Measurements from ENCODE around the gene RTKN. TPM values are rescaled to one million over a fixed set of nuclear protein-coding genes. Genes with fewer than 3 reads are reported as not detected.

Gene RTKN
- total RNA-seq, 3 donors from 2014 or later, result 9.3 to 49.9 (median 36.7) TPM

DNA sequence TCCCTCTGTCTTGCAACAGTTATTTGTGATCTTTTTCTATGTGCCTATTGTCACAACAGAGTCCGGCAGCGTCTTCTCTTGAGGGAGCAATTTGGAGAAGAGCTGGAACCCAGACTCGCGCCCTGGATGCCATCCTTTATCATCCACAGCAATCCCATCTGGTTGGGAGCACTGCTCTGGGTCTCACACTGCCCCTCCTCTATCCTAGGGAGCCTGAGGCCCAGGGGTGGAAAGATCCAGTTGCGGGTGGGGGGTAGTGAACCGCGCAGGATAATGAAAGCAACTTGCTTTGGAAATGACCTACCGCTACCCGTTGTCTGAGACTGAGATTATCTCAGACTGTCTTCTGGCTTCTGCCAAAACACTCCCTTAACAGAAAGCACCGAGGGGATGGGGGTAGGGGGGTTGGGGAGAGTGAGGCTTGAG lies 17.2 kb upstream of the RTKN start:
- TF ChIP-seq, protein P1, sequence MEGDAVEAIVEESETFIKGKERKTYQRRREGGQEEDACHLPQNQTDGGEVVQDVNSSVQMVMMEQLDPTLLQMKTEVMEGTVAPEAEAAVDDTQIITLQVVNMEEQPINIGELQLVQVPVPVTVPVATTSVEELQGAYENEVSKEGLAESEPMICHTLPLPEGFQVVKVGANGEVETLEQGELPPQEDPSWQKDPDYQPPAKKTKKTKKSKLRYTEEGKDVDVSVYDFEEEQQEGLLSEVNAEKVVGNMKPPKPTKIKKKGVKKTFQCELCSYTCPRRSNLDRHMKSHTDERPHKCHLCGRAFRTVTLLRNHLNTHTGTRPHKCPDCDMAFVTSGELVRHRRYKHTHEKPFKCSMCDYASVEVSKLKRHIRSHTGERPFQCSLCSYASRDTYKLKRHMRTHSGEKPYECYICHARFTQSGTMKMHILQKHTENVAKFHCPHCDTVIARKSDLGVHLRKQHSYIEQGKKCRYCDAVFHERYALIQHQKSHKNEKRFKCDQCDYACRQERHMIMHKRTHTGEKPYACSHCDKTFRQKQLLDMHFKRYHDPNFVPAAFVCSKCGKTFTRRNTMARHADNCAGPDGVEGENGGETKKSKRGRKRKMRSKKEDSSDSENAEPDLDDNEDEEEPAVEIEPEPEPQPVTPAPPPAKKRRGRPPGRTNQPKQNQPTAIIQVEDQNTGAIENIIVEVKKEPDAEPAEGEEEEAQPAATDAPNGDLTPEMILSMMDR (IDR thresholded peaks at IDR 0.05), result no peak
- TF ChIP-seq POLR2A (IDR thresholded peaks at IDR 0.05) (no peak), POLR2AphosphoS5 (IDR thresholded peaks at IDR 0.05) (no peak)
- Histone ChIP-seq H3K4me1 (peaks cover 9 to 18% of the 10 kb centered on the region in 2 donors), H3K36me3 (no peaks in the 10 kb centered on the region), H3K4me3 (peak overlapping the region; percentile 69 to 87 (median 71)), H3K9me3 (no peaks in the 10 kb centered on the region), H3K27ac (peak overlapping the region; percentile 90 to 98), H3K27me3 (no peaks in the 10 kb centered on the region)
- intact Hi-C loops (cut with DNase I; ENCODE audit: low total_unique reads), result no loop called here
- DNase-seq (ENCODE audit: low spot score in 2 of 2), result no peak

DNA sequence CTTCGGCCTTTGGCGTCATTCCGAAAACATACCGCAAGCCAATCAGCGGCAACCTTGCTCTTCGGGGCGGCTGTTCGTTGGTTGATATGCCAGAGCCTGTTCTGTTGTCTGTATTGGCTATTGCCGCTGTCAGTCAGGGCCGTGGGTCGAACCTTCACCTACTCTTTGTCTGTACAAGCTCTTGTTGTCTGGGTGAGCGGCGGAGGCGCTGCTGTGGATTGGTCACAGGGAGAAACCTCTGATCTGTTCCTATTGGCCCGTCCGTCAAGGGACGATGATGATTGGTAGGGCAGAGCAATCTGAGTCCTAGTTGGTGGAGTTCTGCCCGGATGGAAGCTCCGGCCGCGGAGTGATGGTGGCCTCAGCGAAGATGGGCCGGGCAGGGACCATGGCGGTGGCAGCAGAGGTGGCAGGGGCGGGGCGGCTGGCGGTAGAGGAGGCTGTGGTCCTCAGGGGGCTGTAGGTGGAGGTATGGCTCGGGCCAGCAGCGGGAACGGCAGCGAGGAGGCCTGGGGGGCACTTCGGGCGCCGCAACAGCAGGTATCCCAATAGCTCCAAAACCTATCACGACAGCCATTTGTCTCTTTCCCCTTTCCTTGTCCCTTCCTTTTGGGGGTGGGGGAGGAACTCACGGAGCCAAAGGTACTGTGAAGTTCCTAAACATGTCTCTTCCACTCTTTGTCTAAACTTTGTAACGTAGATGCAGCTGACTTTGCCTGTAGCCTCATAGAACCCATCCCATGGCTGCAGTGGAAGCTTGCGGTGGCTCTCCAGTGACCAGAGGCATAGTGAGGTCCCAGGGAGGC lies 16.6 kb upstream of the RTKN start, which contains the start of gene WBP1:
Gene WBP1 (plus strand): TSS at position 307 of the 806 bp plus-strand sequence. CDS start 165 bp downstream, at position 472.
- H3K4me3 ChIP-seq, result peak within 1 kb of the TSS; percentile 69 to 87 (median 71)
- peak; percentile 99 to 100 for DNase-seq (ENCODE audit: low spot score in 2 of 2)
- TF ChIP-seq, protein P1 (IDR thresholded peaks at IDR 0.05), result no peak
- TF ChIP-seq POLR2A (IDR thresholded peaks at IDR 0.05), result peak; percentile 11
- TF ChIP-seq POLR2AphosphoS5 (IDR thresholded peaks at IDR 0.05), result peak in 2 of 3 donors; percentile 30 to 45
- H3K4me1 ChIP-seq, result peaks cover 9 to 16% of the 10 kb centered on the region in 2 donors
- H3K36me3 ChIP-seq, result no peaks in the 10 kb centered on the region
- intact Hi-C loops (cut with DNase I; ENCODE audit: low total_unique reads), result no loop called here
- H3K9me3 ChIP-seq, result no peaks in the 10 kb centered on the region
- H3K27ac ChIP-seq, result peak within 1 kb of the TSS; percentile 98 to 99
- no peaks in the 10 kb centered on the region for H3K27me3 ChIP-seq

DNA sequence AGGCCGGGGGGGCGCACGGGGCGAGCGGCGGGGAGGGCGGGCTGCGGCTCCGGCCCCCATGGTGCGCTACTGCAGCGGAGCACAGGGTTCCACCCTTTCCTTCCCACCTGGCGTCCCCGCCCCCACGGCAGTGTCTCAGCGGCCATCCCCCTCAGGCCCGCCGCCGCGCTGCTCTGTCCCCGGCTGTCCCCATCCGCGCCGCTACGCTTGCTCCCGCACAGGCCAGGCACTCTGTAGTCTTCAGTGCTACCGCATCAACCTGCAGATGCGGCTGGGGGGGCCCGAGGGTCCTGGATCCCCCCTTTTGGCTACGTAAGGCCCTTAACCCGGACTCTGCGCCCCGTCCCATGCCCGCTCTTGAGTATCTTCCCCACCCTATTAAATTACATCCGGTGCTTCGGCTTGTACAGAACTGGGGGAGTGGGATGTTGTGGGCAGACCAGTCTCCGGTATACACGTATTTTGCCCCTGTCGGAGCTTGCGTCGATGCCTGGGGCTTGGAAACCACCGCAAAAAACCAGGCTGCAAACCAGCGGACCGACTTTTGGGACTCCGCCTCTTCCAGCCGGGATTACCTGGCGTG lies 15.9 kb upstream of the RTKN start:
- intact Hi-C loops (cut with DNase I; ENCODE audit: low total_unique reads), result no loop called here
- no peaks in the 10 kb centered on the region for H3K9me3 ChIP-seq
- H3K27ac ChIP-seq, result peak overlapping the region; percentile 98 to 99
- no peaks in the 10 kb centered on the region for H3K27me3 ChIP-seq
- H3K4me3 ChIP-seq, result peak overlapping the region; percentile 69 to 87 (median 71)
- H3K36me3 ChIP-seq, result no peaks in the 10 kb centered on the region
- peaks cover 9 to 16% of the 10 kb centered on the region in 2 donors for H3K4me1 ChIP-seq
- TF ChIP-seq, protein P1 (IDR thresholded peaks at IDR 0.05), result peak in 1 of 3 donors; percentile 13
- peak; percentile 80 for TF ChIP-seq POLR2A (IDR thresholded peaks at IDR 0.05)
- TF ChIP-seq POLR2AphosphoS5 (IDR thresholded peaks at IDR 0.05), result peak in 2 of 3 donors; percentile 72 to 83
- DNase-seq (ENCODE audit: low spot score in 2 of 2), result peak; percentile 62 to 78

DNA sequence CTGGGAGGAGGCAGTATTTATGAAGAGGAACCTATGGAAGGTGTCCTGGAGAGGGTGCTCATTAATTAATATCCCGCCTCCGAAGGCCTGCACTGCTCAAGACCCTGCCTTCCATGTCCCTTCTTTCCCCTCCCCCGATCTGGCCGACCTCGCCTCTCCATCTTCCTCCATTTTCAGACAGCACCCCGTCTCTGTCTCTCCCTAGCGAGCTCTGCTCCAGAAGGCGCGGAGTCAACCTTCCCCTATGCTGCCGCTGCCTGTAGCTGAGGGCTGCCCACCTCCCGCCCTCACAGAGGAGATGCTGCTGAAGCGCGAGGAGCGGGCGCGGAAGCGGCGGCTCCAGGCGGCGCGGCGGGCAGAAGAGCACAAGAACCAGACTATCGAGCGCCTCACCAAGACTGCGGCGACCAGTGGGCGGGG lies 15.4 kb upstream of the RTKN start:
- H3K27me3 ChIP-seq, result no peaks in the 10 kb centered on the region
- intact Hi-C loops (cut with DNase I; ENCODE audit: low total_unique reads), result no loop called here
- peak overlapping the region; percentile 69 to 87 (median 71) for H3K4me3 ChIP-seq
- peak overlapping the region; percentile 98 to 99 for H3K27ac ChIP-seq
- DNase-seq (ENCODE audit: low spot score in 2 of 2), result no peak
- no peaks in the 10 kb centered on the region for H3K36me3 ChIP-seq
- peaks cover 9 to 16% of the 10 kb centered on the region in 2 donors for H3K4me1 ChIP-seq
- H3K9me3 ChIP-seq, result no peaks in the 10 kb centered on the region
- TF ChIP-seq, protein P1 (IDR thresholded peaks at IDR 0.05), result no peak
- TF ChIP-seq POLR2A (IDR thresholded peaks at IDR 0.05) (no peak), POLR2AphosphoS5 (IDR thresholded peaks at IDR 0.05) (no peak)
